Measurements from ENCODE around the gene TESK2.

Gene TESK2

GRCh38 chr1:45304311-45305081 lies 186.5 kb downstream of the TESK2 start:
- DNase-seq (ENCODE audit: low read depth in 2 of 2) = no peak

GRCh38 chr1:45303520-45304310 lies 187.2 kb downstream of the TESK2 start:
- peak; percentile 98 to 99 for DNase-seq (ENCODE audit: low read depth in 2 of 2)

GRCh38 chr1:45302505-45303150 lies 188.3 kb downstream of the TESK2 start:
- DNase-seq (ENCODE audit: low read depth in 2 of 2) = no peak

DNA sequence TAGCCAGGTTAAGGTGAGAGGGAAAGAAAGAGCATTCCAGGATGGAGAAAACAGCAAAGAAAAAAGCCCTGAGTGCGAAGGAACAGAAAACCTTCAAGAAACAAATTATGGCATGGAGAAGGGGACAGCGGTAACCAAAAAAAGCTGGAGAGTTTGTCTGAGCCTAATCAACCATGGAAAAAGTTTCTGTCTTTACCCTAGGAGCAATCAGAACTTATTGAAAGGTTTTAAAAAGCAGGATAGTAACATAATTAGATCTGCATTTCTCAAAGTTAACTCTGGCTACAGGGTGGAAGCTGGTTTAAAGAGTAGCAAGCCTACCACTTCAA lies 190.3 kb downstream of the TESK2 start:
- DNase-seq (ENCODE audit: low read depth in 2 of 2) = no peak

- DNase-seq (ENCODE audit: low read depth in 2 of 2) = peak in 1 of 2 donors; percentile 3
Measured at GRCh38 chr1:45299981-45300668, 190.8 kb downstream of the TESK2 start.

DNA sequence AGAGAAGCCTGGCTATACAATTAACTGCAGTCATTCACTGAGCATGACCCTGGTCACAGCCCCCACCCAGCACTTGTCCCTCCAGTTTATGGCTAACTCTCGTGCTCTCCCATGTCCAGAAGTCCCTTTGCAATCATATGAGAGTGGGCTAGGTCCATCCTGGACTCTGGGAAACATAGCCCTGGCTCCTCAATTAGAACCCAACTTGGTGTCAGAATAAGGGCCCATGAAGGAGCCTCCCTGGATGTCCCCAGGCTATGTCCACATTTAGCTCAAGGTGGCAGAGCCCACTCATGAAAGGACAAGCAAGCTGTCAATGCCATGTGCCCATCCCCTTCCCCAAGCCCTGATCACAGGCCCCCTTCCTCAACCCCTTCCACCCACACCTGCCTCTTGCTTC lies 191.7 kb downstream of the TESK2 start:
- DNase-seq (ENCODE audit: low read depth in 2 of 2) = no peak

GRCh38 chr1:45297666-45298356 lies 193.2 kb downstream of the TESK2 start:
- no peak for DNase-seq (ENCODE audit: low read depth in 2 of 2)

Measured in activated CD8-positive, alpha-beta memory T cell treated with anti-CD3 and anti-CD28 coated beads for 4 hours (primary cell).